ENCODE results near the gene GABRP.

GABRP gene

DNA sequence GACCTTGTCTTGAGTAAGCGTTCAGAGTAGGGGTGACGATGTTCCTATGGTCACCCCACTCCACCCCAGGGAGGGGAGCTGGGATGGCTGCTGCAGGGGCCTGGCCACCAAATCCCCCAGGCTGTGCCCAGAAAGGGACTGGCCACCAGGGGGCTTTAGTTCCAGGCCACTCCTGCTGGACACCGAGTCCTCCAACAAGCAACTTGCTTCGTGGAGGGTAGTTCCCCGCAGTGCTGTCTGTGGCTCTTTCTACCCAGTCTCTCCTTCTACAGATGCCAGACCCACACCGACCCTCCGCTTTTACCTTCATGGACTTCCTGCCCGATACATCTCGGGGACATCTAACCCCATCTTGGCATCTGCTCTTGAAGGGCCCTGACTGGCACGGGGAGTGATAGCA is 35.7 kb upstream of the GABRP start:
- no peak for TF ChIP-seq PPARA (CRISPR knock-in tag; IDR thresholded peaks at IDR 0.05; ENCODE audit: borderline replicate concordance)
- no peak for TF ChIP-seq TOX (CRISPR knock-in tag; IDR thresholded peaks at IDR 0.05; ENCODE audit: borderline replicate concordance)
- TF ChIP-seq, protein P1, sequence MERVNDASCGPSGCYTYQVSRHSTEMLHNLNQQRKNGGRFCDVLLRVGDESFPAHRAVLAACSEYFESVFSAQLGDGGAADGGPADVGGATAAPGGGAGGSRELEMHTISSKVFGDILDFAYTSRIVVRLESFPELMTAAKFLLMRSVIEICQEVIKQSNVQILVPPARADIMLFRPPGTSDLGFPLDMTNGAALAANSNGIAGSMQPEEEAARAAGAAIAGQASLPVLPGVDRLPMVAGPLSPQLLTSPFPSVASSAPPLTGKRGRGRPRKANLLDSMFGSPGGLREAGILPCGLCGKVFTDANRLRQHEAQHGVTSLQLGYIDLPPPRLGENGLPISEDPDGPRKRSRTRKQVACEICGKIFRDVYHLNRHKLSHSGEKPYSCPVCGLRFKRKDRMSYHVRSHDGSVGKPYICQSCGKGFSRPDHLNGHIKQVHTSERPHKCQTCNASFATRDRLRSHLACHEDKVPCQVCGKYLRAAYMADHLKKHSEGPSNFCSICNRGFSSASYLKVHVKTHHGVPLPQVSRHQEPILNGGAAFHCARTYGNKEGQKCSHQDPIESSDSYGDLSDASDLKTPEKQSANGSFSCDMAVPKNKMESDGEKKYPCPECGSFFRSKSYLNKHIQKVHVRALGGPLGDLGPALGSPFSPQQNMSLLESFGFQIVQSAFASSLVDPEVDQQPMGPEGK (CRISPR knock-in tag; IDR thresholded peaks at IDR 0.05; ENCODE audit: borderline replicate concordance), result no peak
- TF ChIP-seq, protein P2, sequence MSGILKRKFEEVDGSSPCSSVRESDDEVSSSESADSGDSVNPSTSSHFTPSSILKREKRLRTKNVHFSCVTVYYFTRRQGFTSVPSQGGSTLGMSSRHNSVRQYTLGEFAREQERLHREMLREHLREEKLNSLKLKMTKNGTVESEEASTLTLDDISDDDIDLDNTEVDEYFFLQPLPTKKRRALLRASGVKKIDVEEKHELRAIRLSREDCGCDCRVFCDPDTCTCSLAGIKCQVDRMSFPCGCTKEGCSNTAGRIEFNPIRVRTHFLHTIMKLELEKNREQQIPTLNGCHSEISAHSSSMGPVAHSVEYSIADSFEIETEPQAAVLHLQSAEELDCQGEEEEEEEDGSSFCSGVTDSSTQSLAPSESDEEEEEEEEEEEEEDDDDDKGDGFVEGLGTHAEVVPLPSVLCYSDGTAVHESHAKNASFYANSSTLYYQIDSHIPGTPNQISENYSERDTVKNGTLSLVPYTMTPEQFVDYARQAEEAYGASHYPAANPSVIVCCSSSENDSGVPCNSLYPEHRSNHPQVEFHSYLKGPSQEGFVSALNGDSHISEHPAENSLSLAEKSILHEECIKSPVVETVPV (CRISPR knock-in tag; IDR thresholded peaks at IDR 0.05), result no peak
- no peak for TF ChIP-seq TCF4 (CRISPR knock-in tag; IDR thresholded peaks at IDR 0.05; ENCODE audit: borderline replicate concordance)
- no peak for TF ChIP-seq ESRRG (CRISPR knock-in tag; IDR thresholded peaks at IDR 0.05)
- no peak for TF ChIP-seq ZNF70 (CRISPR knock-in tag; IDR thresholded peaks at IDR 0.05)
- TF ChIP-seq ISL1 (CRISPR knock-in tag; IDR thresholded peaks at IDR 0.05), result no peak
- ATAC-seq, result peak; percentile 12; the same call in 1 of the 3 replicates

DNA sequence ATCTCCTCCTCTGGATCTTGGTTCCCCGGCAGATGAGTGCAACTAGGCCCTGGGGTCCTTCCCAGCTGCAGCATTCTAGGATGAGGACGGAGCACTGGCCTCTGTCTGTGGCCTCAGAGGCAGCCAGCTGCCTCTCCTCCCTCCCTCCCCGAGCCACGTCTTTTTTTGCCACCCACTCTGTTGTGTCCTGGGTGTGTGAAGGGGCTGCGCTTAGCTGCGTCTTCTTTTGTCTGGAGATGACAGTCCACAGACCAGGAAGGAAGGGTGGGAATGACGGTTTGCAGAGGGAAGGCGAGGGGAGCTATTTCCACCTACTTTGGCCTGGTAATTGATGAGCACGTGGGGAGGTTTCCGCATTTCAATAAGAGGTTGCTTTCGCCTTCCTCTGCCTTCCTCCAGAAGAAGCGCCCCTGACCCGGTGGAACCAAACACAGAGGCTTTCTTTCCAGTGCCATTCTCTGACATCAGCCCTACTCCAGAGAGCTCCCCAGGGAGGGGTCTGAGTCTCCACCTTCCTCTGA is 34.5 kb upstream of the GABRP start:
- TF ChIP-seq TOX (CRISPR knock-in tag; IDR thresholded peaks at IDR 0.05; ENCODE audit: borderline replicate concordance), result no peak
- TF ChIP-seq ZNF70 (CRISPR knock-in tag; IDR thresholded peaks at IDR 0.05), result no peak
- TF ChIP-seq ZNF565 (CRISPR knock-in tag; conservative IDR thresholded peaks at IDR 0.05; ENCODE audit: low read depth), result no peak
- TF ChIP-seq ARNTL (CRISPR knock-in tag; IDR thresholded peaks at IDR 0.05; ENCODE audit: borderline replicate concordance, low read depth), result no peak
- no peak for TF ChIP-seq GLIS3 (CRISPR knock-in tag; IDR thresholded peaks at IDR 0.05)
- no peak for TF ChIP-seq BACH2 (CRISPR knock-in tag; IDR thresholded peaks at IDR 0.05; ENCODE audit: borderline replicate concordance)
- no peak for TF ChIP-seq ISL1 (CRISPR knock-in tag; IDR thresholded peaks at IDR 0.05)
- no peak for TF ChIP-seq SNAI2 (CRISPR knock-in tag; IDR thresholded peaks at IDR 0.05)
- TF ChIP-seq ZNF8 (CRISPR knock-in tag; IDR thresholded peaks at IDR 0.05), result no peak
- no peak for ATAC-seq

DNA sequence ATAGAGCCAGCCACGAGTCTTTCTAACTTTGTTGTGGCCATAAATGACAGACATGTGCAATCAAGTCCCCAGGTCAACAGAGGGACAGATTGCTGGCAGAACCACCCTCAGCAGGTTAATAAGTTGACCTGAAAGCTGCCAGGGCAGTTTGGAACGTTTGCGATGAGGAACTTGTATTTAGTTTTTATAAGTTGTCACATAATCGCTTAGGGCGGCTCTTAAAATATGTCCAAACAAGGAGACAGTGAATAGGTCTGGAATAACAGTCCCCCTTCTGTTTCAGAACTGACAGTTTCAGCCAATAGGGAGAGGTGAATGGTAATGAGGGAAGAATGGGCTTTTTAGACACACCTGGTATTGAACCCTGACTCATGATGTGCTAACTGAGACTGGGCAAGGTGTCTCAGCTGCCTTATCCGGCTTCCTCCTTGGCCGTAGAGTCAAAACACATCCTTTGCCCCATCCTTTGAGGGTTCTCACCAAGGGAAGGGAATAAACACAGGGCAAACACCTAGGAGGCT is 33.6 kb upstream of the GABRP start:
- TF ChIP-seq TCF4 (CRISPR knock-in tag; IDR thresholded peaks at IDR 0.05; ENCODE audit: borderline replicate concordance) (no peak), GLIS3 (CRISPR knock-in tag; IDR thresholded peaks at IDR 0.05) (no peak), BACH2 (CRISPR knock-in tag; IDR thresholded peaks at IDR 0.05; ENCODE audit: borderline replicate concordance) (no peak), ZFP3 (CRISPR knock-in tag; IDR thresholded peaks at IDR 0.05) (no peak), ZC3H10 (CRISPR knock-in tag; IDR thresholded peaks at IDR 0.05) (no peak), ESRRG (CRISPR knock-in tag; IDR thresholded peaks at IDR 0.05) (no peak)
- TF ChIP-seq, protein P2 (CRISPR knock-in tag; IDR thresholded peaks at IDR 0.05), result no peak
- TF ChIP-seq, protein P1 (CRISPR knock-in tag; IDR thresholded peaks at IDR 0.05; ENCODE audit: borderline replicate concordance), result no peak
- no peak for ATAC-seq

DNA sequence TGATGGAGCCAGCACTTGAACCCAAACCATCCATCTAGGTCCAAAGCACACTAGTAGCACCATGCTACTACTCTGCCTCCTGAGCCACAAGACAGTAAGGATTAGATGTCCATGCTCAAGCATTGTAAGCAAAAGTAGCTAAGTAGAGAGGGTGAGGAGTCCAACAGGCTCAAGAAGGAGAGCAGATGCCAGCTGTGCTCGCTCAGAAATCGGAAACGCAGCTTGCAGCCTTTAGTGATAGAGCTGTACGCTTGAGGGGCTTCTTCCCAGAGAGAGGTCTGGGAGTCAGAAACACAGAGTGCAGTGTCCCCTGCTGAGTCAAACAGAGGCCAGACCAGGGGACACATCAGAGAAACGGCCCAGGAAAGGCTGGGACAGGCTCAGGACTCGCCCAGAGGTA is 32.7 kb upstream of the GABRP start:
- TF ChIP-seq ESRRG (CRISPR knock-in tag; IDR thresholded peaks at IDR 0.05) (no peak), ZC3H10 (CRISPR knock-in tag; IDR thresholded peaks at IDR 0.05) (no peak), CSDC2 (CRISPR knock-in tag; IDR thresholded peaks at IDR 0.05) (no peak), PPARA (CRISPR knock-in tag; IDR thresholded peaks at IDR 0.05; ENCODE audit: borderline replicate concordance) (no peak), TOX (CRISPR knock-in tag; IDR thresholded peaks at IDR 0.05; ENCODE audit: borderline replicate concordance) (no peak), BACH2 (CRISPR knock-in tag; IDR thresholded peaks at IDR 0.05; ENCODE audit: borderline replicate concordance) (no peak), ISL1 (CRISPR knock-in tag; IDR thresholded peaks at IDR 0.05) (no peak), TCF4 (CRISPR knock-in tag; IDR thresholded peaks at IDR 0.05; ENCODE audit: borderline replicate concordance) (no peak), ZNF70 (CRISPR knock-in tag; IDR thresholded peaks at IDR 0.05) (no peak), ZNF8 (CRISPR knock-in tag; IDR thresholded peaks at IDR 0.05) (no peak)
- TF ChIP-seq, protein P2 (CRISPR knock-in tag; IDR thresholded peaks at IDR 0.05), result no peak
- TF ChIP-seq, protein P3, sequence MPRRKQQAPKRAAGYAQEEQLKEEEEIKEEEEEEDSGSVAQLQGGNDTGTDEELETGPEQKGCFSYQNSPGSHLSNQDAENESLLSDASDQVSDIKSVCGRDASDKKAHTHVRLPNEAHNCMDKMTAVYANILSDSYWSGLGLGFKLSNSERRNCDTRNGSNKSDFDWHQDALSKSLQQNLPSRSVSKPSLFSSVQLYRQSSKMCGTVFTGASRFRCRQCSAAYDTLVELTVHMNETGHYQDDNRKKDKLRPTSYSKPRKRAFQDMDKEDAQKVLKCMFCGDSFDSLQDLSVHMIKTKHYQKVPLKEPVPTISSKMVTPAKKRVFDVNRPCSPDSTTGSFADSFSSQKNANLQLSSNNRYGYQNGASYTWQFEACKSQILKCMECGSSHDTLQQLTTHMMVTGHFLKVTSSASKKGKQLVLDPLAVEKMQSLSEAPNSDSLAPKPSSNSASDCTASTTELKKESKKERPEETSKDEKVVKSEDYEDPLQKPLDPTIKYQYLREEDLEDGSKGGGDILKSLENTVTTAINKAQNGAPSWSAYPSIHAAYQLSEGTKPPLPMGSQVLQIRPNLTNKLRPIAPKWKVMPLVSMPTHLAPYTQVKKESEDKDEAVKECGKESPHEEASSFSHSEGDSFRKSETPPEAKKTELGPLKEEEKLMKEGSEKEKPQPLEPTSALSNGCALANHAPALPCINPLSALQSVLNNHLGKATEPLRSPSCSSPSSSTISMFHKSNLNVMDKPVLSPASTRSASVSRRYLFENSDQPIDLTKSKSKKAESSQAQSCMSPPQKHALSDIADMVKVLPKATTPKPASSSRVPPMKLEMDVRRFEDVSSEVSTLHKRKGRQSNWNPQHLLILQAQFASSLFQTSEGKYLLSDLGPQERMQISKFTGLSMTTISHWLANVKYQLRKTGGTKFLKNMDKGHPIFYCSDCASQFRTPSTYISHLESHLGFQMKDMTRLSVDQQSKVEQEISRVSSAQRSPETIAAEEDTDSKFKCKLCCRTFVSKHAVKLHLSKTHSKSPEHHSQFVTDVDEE (CRISPR knock-in tag; IDR thresholded peaks at IDR 0.05), result no peak
- TF ChIP-seq, protein P4, sequence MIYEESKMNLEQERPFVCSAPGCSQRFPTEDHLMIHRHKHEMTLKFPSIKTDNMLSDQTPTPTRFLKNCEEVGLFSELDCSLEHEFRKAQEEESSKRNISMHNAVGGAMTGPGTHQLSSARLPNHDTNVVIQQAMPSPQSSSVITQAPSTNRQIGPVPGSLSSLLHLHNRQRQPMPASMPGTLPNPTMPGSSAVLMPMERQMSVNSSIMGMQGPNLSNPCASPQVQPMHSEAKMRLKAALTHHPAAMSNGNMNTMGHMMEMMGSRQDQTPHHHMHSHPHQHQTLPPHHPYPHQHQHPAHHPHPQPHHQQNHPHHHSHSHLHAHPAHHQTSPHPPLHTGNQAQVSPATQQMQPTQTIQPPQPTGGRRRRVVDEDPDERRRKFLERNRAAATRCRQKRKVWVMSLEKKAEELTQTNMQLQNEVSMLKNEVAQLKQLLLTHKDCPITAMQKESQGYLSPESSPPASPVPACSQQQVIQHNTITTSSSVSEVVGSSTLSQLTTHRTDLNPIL (CRISPR knock-in tag; IDR thresholded peaks at IDR 0.05; ENCODE audit: low read depth), result no peak
- ATAC-seq, result no peak
